Measurements from ENCODE around the gene NCK1.

The NCK1 gene

GRCh38 chr3:136861890-136862616, at the start of gene NCK1:
Gene NCK1, plus strand, starts transcription at chr3:136862208. Its CDS starts 65,794 bp downstream, at chr3:136928002.
- peak; percentile 79 to 95 (median 91) for DNase-seq (ENCODE audit: low read depth in 2 of 3, low spot score in 2 of 3)

- DNase-seq (ENCODE audit: low read depth in 2 of 3, low spot score in 2 of 3) = no peak
Measured at GRCh38 chr3:136817448-136817847, 44.6 kb upstream of the NCK1 start.

- peak in 2 of 3 experiments; percentile 16 to 41 for DNase-seq (ENCODE audit: low read depth in 2 of 3, low spot score in 2 of 3)
Measured at GRCh38 chr3:136818191-136818768, 43.7 kb upstream of the NCK1 start.

DNA sequence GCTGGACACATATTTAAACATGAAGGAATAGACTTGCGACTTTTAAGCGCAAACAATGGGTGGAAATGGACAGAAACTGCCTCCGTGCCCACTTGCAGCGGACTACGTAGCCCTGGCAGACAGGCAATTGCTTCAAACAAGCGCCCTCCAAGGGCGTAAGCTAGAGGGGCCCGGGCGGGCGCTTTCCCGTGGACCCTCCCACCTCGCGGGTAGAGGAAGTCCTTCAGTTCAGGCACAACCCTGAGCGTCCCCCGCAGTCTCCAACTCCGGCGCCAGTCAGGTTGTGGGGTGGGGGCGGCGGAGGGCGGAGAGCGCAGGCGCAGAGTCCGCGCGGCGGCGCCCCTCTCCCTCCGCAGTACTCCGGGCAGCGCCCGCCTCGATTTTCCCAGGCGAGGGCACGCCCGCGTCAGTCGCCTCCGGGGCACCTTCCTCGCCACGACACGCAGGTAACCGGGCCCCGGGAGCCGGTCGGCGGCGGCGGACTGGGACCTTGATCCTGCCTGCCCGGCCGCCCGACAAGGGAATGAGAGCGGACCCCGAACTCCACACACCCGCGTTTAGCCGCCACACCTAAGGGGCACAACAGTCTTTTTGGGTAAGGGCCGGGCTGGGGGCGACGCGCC, 43.1 kb upstream of the NCK1 start, which contains the start of gene SLC35G2:
SLC35G2 (plus strand) TSS at position 358 of the 623 bp plus-strand sequence. CDS start 35,335 bp downstream, outside the sequence.
- DNase-seq (ENCODE audit: low read depth in 2 of 3, low spot score in 2 of 3) = peak; percentile 9 to 32 (median 23)

- peak in 1 of 3 experiments; percentile 1 for DNase-seq (ENCODE audit: low read depth in 2 of 3, low spot score in 2 of 3)
Measured at GRCh38 chr3:136819392-136819730, 42.6 kb upstream of the NCK1 start.

GRCh38 chr3:136819731-136820679, 42.0 kb upstream of the NCK1 start:
- DNase-seq (ENCODE audit: low read depth in 2 of 3, low spot score in 2 of 3) = peak in 2 of 3 experiments; percentile 4 to 9

GRCh38 chr3:136831461-136831860, 30.5 kb upstream of the NCK1 start:
- no peak for DNase-seq (ENCODE audit: low read depth in 2 of 3, low spot score in 2 of 3)

- DNase-seq (ENCODE audit: low read depth in 2 of 3, low spot score in 2 of 3) = no peak
Measured at GRCh38 chr3:136835089-136835812, 26.8 kb upstream of the NCK1 start.

GRCh38 chr3:136835813-136836510, 26.0 kb upstream of the NCK1 start:
- no peak for DNase-seq (ENCODE audit: low read depth in 2 of 3, low spot score in 2 of 3)

DNA sequence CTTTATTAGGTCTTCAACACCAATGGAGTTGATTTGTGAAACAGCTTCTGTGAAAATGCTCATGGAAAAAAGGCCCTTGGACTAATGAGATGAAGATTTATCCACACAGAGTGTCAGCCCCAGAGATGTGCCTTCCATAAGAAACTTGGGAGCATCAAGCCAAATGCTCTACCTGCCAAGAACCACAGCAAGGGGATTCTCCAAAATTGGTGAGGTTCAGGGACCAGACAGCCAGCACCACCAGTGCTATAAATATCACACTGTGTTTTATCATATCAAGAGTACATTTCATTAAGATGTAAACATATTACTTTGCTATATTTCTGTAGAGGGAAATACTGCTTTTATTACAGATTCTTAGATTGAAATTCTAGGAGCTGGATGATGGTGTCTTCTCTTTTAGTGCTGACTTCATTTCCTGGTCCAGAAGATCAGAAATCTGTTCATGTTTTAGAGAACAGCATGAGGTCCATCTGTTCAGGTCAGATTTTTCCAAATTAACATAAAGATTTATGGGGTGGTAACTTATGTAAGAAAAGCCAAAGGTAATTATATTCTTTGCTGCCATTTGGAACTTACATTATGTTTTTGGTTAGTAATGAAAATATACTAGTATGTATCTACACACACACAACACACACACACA, 25.4 kb upstream of the NCK1 start:
- no peak for DNase-seq (ENCODE audit: low read depth in 2 of 3, low spot score in 2 of 3)

- no peak for DNase-seq (ENCODE audit: low read depth in 2 of 3, low spot score in 2 of 3)
Measured at GRCh38 chr3:136838641-136839555, 23.1 kb upstream of the NCK1 start.

DNA sequence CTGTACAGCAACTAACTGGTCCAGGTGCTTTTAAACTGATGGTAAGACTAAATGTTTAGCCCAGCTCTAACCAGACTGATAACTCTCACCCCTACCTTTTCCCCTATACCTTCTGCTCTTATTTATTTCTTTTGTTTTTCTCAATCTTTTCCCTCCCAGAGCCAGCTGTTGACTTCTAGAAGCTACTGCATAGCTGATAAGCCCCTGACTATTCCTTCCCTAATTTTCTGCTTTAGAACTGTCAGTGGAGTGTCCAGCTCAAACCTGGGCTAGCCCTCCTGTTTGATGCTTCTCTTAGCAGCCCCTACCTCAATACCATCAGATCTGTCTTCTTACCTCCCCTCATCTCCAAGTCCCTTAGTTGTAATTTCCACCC, 22.5 kb upstream of the NCK1 start:
- DNase-seq (ENCODE audit: low read depth in 2 of 3, low spot score in 2 of 3) = no peak

- DNase-seq (ENCODE audit: low read depth in 2 of 3, low spot score in 2 of 3) = no peak
Measured at GRCh38 chr3:136840252-136840651, 21.8 kb upstream of the NCK1 start.

GRCh38 chr3:136842294-136842693, 19.7 kb upstream of the NCK1 start:
- no peak for DNase-seq (ENCODE audit: low read depth in 2 of 3, low spot score in 2 of 3)

DNA sequence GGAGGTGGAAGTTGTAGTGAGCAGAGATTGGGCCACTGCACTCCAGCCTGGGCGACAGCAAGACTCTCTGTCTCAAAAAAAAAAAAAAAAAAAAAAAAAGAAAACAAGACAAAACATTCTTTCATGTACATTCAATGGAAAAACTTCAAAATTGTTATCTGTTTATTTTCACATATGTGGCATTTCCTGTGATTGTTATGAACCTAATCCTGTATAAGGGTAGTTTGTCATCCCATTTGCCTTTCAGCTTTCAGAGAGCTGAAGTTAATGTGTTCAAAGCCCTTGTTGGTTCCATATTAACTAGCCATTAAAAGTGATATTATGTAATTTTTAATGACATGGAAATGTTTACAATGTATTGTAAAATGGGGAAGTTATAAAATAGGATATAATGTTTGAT, 17.3 kb upstream of the NCK1 start:
- no peak for DNase-seq (ENCODE audit: low read depth in 2 of 3, low spot score in 2 of 3)

- no peak for DNase-seq (ENCODE audit: low read depth in 2 of 3, low spot score in 2 of 3)
Measured at GRCh38 chr3:136852180-136852579, 9.8 kb upstream of the NCK1 start.

GRCh38 chr3:136856665-136857064, 5.3 kb upstream of the NCK1 start:
- no peak for DNase-seq (ENCODE audit: low read depth in 2 of 3, low spot score in 2 of 3)

DNA sequence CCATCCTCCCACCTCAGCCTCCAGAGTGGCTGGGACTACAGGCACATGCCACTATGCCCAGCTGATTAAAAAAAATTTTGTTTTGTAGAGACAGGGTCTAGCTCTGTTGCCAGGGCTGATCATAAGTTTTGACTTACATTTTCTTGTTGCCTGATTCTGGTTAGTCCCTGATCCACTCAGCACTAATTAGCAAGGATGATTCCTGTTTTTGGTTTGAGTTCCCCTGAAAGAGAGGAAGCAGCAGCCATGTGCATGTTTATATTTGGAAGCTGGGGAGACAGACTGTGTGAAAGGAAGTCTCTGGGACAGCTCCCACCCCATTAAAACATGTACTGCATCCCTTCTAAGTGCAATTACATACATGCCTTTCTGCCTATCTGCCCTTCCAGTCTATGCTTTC, 3.6 kb upstream of the NCK1 start:
- DNase-seq (ENCODE audit: low read depth in 2 of 3, low spot score in 2 of 3) = no peak
